Hepatocyte (in vitro differentiated cells): ENCODE measurements around the gene QSOX2. TPM values are rescaled to one million over a fixed set of nuclear protein-coding genes. Genes with fewer than 3 reads are reported as not detected.

Source experiments
- DNase-seq: peaks from one replicate; pipeline ENCODE4 v3.0.0-alpha.2; 2016; ENCODE audit warnings: low spot score
- H2AFZ ChIP-seq: fragments of 200-600 bp; sonication (generic); 2 replicates; pipeline ENCODE4 v1.6.0; 2016; ENCODE audit warnings: antibody characterized with exemption, mild to moderate bottlenecking
- H3K27ac ChIP-seq: fragments of 200-600 bp; sonication (generic); 2 replicates; pipeline ENCODE4 v1.5.1; 2016; ENCODE audit warnings: mild to moderate bottlenecking
- H3K27me3 ChIP-seq: fragments of 200-600 bp; sonication (generic); 2 replicates; pipeline ENCODE4 v1.6.1; 2016
- H3K36me3 ChIP-seq: fragments of 200-600 bp; sonication (generic); replicated peaks from 2 replicates; pipeline ENCODE4 v1.5.1; 2016; ENCODE audit warnings: low read depth; ENCODE audit not compliant: insufficient read depth
- H3K4me1 ChIP-seq: fragments of 200-600 bp; sonication (generic); 2 replicates; pipeline ENCODE4 v1.5.1; 2016; ENCODE audit warnings: mild to moderate bottlenecking, moderate library complexity; ENCODE audit not compliant: insufficient read depth
- H3K4me2 ChIP-seq: fragments of 200-600 bp; sonication (generic); 2 replicates; pipeline ENCODE4 v1.6.0; 2016
- H3K4me3 ChIP-seq: fragments of 200-600 bp; sonication (generic); 2 replicates; pipeline ENCODE4 v1.5.1; 2016; ENCODE audit warnings: mild to moderate bottlenecking
- H3K79me2 ChIP-seq: fragments of 200-600 bp; sonication (generic); 2 replicates; pipeline ENCODE4 v1.6.0; 2017; ENCODE audit warnings: mild to moderate bottlenecking
- H3K9me2 ChIP-seq: fragments of 200-600 bp; sonication (generic); replicated peaks from 2 replicates; pipeline ENCODE4 v1.6.0; 2017; ENCODE audit warnings: mild to moderate bottlenecking; ENCODE audit not compliant: insufficient read depth
- H3K9me3 ChIP-seq: fragments of 200-600 bp; sonication (generic); 2 replicates; pipeline ENCODE4 v1.5.1; 2016; ENCODE audit warnings: low read depth, mild to moderate bottlenecking
- H4K20me1 ChIP-seq: fragments of 200-600 bp; sonication (generic); 2 replicates; pipeline ENCODE4 v1.6.0; 2016; ENCODE audit warnings: mild to moderate bottlenecking; ENCODE audit not compliant: insufficient read depth, poor library complexity, severe bottlenecking
- CTCF ChIP-seq: fragments of 200-600 bp; sonication (generic); IDR thresholded peaks from 2 replicates; pipeline ENCODE4 v1.5.1; 2016; ENCODE audit warnings: antibody characterized with exemption, mild to moderate bottlenecking; ENCODE audit not compliant: poor library complexity
- EZH2 ChIP-seq: fragments of 200-600 bp; sonication (generic); IDR thresholded peaks from 2 replicates; pipeline ENCODE4 v1.6.1; 2016; ENCODE audit warnings: antibody characterized with exemption, mild to moderate bottlenecking, borderline replicate concordance
- EZH2phosphoT487 ChIP-seq: fragments of 200-600 bp; sonication (generic); IDR thresholded peaks from one replicate; pipeline ENCODE4 v1.6.1; 2018; ENCODE audit warnings: antibody characterized with exemption, mild to moderate bottlenecking, low read depth, moderate library complexity; ENCODE audit not compliant: unreplicated experiment, severe bottlenecking
- whole genome bisulfite sequencing: methylation state at CpG from one replicate; pipeline ENCODE4 v1.1.6; 2016; ENCODE audit warnings: low lambda C conversion rate; ENCODE audit errors: missing lambda C conversion rate; 5-methylcytosine and 5-hydroxymethylcytosine counted together
- polyA plus RNA-seq: library from polyadenylated mRNA; unstranded; fragments of >200 nt; fragmentation: Nextera tagmentation; extraction: Ambion mirVana; gene quantifications from 2 replicates; pipeline ENCODE4 v1.2.1, GENCODE V29; 2016
- total RNA-seq: library from RNA; depleted of rRNA; stranded (reverse); fragments of >200 nt; gene quantifications from 2 replicates; pipeline ENCODE4 v1.2.3, GENCODE V29; 2014

The QSOX2 gene
- total and polyA plus RNA-seq, 2 experiments from 2014 or later = 3.3 to 11.0 TPM

GRCh38 chr9:136264441-136265405 lies 19.1 kb upstream of the QSOX2 start:
- Histone ChIP-seq H3K9me3 (no peaks in the 10 kb centered on the region), H3K4me2 (no peak overlapping the region), H3K36me3 (no peaks in the 10 kb centered on the region), H2AFZ (no peak overlapping the region), H3K9me2 (no peaks in the 10 kb centered on the region), H3K27ac (no peak overlapping the region), H3K4me3 (no peak overlapping the region), H3K79me2 (no peaks in the 10 kb centered on the region), H3K27me3 (no peaks in the 10 kb centered on the region), H3K4me1 (peaks cover 6% of the 10 kb centered on the region), H4K20me1 (no peaks in the 10 kb centered on the region)
- 88% methylated on average over 24 of the region's 24 CpGs for WGBS
- no peak for DNase-seq
- TF ChIP-seq EZH2phosphoT487 (no peak), CTCF (no peak)

- H3K79me2 ChIP-seq = no peaks in the 10 kb centered on the region
- no peak overlapping the region for H3K4me2 ChIP-seq
- no peaks in the 10 kb centered on the region for H3K36me3 ChIP-seq
- no peaks in the 10 kb centered on the region for H3K27me3 ChIP-seq
- H2AFZ ChIP-seq = no peak overlapping the region
- 94% methylated on average over 18 of the region's 19 CpGs for WGBS
- H3K9me3 ChIP-seq = no peaks in the 10 kb centered on the region
- H4K20me1 ChIP-seq = no peaks in the 10 kb centered on the region
- no peaks in the 10 kb centered on the region for H3K9me2 ChIP-seq
- H3K4me1 ChIP-seq = peaks cover 6% of the 10 kb centered on the region
- TF ChIP-seq CTCF (no peak), EZH2 (no peak), EZH2phosphoT487 (no peak)
- DNase-seq = no peak
- H3K4me3 ChIP-seq = no peak overlapping the region
- H3K27ac ChIP-seq = no peak overlapping the region
These were observed 18.4 kb upstream of the QSOX2 start for GRCh38 chr9:136264031-136264430.

GRCh38 chr9:136262671-136263178 lies 17.1 kb upstream of the QSOX2 start:
- no peaks in the 10 kb centered on the region for H3K27me3 ChIP-seq

More at GRCh38 chr9:136262671-136263178, 17.1 kb upstream of the QSOX2 start:
- Histone ChIP-seq H3K36me3 (no peaks in the 10 kb centered on the region), H3K79me2 (no peaks in the 10 kb centered on the region), H2AFZ (no peak overlapping the region), H3K4me1 (peaks cover 3% of the 10 kb centered on the region), H4K20me1 (no peaks in the 10 kb centered on the region), H3K4me2 (no peak overlapping the region), H3K9me2 (no peaks in the 10 kb centered on the region), H3K27ac (no peak overlapping the region), H3K9me3 (no peaks in the 10 kb centered on the region), H3K4me3 (no peak overlapping the region)
- 95% methylated on average over 5 of the region's 6 CpGs for WGBS
- TF ChIP-seq CTCF (no peak), EZH2phosphoT487 (no peak), EZH2 (no peak)
- no peak for DNase-seq
